Stimulated activated CD4-positive, alpha-beta T cell treated with anti-CD3 and anti-CD28 coated beads, Interleukin-4, amount 100 ng/mL, for 4 hours (primary cell): Measurements from ENCODE around the gene KRTAP12-2.
"Not testable (repeated sequence)": the region's sequence is repeated elsewhere in the genome, so short reads cannot be mapped to it uniquely, and the experiment has no call there.

Source experiments
- DNase-seq, 2 experiments: peaks; one replicate each; pipeline ENCODE4 v3.0.0-alpha.2; 2020

Gene KRTAP12-2

DNA sequence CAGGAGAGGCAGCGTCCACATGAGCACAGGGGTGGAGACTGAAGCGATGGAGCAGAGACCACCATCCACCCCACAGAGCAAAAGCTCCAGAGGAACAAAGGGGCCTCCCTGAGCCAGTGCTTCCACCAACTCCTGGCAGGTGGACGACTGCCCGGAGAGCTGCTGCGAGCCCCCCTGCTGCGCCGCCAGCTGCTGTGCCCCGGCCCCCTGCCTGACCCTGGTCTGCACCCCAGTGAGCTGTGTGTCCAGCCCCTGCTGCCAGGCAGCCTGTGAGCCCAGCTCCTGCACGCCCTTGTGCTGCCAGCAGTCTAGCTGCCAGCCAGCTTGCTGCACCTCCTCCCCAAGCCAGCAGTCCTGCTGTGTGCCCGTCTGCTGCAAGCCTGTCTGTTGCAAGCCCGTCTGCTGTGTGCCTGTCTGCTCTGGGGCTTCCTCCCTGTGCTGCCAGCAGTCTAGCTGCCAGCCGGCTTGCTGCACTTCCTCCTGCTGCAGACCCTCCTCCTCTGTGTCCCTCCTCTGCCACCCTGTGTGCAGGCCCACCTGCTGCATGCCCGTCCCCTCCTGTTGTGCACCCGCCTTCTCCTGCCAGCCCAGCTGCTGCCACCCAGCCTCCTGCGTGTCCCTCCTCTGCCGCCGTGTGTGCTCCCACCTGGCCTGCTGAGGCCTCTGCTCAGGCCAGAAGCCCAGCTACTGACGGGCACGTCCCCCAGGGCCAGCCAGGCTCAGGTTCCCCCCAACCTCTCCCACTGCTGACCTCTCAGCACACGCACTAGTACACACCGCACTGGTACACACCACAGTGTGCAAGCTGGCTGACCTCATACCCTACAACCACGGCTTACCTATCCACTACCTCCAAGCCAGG, 35.6 kb upstream of the KRTAP12-2 start:
- DNase-seq = no peak

DNA sequence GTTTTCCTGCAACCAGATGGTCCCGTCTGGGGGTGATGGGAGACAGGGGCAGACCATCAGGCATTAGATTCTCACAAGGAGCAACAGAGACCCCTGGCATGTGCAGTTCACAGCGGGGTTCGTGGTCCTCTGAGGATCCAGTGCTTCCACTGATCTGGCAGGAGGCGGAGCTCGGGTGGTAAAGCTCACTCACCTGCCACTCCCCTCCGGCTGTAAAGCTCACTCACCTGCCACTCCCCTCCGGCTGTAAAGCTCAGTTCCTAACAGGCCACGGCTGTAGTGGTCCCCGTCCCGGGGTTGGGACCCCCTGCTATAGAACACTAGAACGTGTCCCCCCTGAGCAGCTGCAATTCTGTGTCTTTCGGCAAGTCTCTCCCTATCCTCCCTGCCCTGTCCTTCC, 34.8 kb upstream of the KRTAP12-2 start:
- DNase-seq = no peak

- no peak for DNase-seq
These were observed 34.3 kb upstream of the KRTAP12-2 start for GRCh38 chr21:44701023-44701400.

DNA sequence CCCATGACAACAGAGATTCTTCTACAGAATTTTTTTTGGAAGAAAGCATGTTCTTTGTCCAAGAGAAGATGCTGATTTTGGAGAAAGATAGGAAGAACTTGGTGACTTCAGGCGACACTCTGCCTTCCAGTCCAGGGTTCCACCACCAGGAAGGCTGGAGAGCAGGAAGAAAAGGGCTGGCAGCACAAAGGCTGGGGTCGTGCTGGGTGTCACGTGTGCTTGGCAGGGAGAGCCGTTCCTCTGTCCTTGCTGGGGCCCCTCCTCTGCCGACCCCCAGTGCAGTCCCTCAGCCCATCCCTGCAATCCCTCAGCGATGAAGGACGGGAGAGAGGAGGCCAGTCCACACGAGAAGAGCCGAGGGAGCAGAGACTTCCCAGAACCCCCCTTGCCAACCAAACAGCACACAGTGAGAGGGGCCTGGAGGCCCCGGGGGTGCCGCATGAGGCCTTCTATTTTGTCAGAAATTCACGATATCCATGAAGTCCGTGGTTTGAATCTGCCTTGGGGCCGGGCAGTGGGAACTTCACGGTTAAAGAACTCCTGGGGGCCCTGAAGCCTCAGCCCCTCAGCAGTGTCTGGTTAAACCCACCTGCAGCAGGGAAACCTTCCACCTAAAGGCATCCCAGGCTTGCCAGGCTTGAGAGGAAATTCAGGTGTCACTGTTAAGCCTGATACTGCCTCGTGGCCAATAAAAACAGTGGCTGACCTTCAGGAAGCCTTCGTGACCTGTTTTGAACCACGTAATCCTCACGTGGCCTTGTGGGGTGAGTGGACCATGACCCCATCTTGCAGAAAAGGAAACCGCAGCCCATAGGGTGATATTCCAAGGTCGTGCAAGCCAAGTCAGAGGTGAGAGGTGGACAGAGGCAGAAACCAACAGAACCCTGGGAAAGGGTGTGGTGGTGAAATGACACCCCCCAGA, 33.6 kb upstream of the KRTAP12-2 start:
- no peak for DNase-seq

DNA sequence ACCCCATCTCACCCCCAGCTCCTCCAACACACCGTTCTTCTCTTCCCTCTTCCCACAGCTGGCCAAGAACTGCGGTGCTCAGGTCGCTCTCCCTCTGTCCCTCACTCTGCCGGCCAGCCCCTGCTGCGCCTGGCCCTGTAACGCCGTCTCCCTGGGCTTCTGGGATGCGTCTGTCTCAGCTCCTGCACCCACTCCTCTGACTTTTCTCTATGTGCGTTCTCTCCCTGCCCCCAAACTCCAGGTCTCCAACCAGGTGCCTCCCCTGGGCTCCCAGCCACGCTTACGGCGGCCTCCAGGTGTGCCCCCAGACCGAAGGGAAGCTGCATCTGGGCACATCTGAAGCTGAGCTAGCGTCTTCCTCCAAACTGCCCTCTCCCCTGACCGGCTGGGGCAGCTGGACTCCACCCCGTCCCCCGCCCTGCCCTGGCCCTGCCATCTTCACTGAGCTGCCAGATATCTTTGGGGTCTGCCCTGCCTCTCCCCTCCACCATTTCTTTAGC, 32.8 kb upstream of the KRTAP12-2 start:
- no peak for DNase-seq

GRCh38 chr21:44697811-44698734, 31.3 kb upstream of the KRTAP12-2 start:
- no peak for DNase-seq

DNA sequence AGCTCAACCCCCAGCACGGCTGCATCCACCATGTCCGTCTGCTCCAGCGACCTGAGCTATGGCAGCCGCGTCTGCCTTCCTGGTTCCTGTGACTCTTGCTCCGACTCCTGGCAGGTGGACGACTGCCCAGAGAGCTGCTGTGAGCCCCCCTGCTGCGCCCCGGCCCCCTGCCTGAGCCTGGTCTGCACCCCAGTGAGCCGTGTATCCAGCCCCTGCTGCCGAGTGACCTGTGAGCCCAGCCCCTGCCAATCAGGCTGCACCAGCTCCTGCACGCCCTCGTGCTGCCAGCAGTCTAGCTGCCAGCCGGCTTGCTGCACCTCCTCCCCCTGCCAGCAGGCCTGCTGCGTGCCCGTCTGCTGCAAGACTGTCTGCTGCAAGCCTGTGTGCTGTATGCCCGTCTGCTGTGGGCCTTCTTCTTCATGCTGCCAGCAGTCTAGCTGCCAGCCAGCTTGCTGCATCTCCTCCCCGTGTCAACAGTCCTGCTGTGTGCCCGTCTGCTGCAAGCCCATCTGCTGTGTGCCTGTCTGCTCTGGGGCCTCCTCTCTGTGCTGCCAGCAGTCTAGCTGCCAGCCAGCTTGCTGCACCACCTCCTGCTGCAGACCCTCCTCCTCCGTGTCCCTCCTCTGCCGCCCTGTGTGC, 30.6 kb upstream of the KRTAP12-2 start, which contains the start of gene KRTAP10-12:
Gene KRTAP10-12 (plus strand): TSS at position 1 of the 639 bp plus-strand sequence. CDS start 30 bp downstream, at position 31.
- not testable (repeated sequence) for DNase-seq

GRCh38 chr21:44696572-44696971, 29.8 kb upstream of the KRTAP12-2 start:
- no peak for DNase-seq

GRCh38 chr21:44695641-44696040, 28.9 kb upstream of the KRTAP12-2 start:
- DNase-seq = no peak

DNA sequence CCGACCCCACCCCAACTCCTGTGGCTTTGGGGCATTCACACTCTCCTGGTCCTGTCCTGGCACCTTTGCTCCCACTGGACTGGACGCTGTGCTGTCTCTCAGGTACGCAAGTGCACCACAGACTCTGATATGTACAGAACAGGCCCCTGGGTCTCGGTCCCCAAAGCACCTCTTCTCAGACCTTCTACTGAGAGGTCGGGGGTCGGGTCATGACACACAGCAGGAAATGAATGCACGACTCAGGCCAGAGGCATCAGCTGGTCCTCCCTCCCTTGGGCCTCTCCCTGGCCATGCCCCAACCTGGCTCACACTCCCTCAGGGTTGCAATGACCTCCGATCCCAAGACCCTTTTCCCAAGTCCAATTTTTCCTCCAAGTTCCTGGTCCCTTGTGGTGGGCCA, 28.5 kb upstream of the KRTAP12-2 start:
- DNase-seq = no peak

DNA sequence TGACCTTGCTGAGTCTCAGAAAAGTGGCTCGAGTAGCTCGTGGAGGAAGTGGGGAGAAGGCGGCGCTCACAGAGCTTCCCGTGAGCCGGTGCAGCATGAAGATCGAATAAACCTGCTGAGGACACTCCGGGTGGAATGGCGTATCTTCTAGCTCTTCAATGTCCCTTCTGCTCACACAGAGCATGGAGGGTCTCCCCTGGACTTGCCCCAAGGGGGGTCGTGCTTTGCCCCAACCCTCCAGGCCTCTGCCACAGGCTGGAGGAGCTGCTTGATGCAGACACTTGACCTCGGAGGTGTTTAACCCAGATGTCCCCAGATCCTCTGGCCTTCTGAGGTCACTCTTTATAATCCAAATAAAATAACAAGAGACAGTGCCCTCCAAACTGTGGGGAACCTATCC, 28.0 kb upstream of the KRTAP12-2 start:
- DNase-seq = no peak

DNA sequence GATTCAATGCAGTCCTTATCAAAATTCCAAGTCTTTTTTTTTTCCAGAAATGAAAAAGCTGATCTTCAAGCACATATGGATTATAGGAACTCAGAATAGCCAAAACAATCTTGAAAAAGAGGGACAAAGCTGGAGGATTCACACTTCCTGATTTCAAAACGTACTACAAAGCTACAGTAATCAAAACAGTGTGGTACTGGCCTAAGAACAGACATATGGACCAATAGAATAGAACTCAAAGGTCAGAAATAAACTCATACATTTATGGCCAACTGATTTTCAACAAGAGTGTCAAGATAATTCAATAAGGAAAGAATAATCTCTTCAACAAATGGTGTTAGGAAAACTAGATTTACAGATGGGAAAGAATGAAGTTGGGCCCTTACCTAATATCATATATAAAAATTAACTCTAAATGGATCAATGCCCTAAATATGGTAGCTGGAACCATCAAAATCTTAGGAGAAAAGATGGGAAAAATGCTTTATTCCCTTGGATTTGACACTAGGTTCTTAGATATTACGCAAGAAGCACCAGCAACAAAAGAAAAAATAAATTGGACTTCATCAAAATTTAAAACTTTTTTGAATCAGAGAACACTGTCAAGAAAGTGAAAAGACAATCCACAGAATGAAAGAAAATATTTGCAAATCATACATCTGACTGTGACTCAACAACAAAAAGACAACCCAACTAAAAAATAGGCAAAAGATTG, 26.2 kb upstream of the KRTAP12-2 start:
- no peak for DNase-seq

- no peak for DNase-seq
These were observed 25.0 kb upstream of the KRTAP12-2 start for GRCh38 chr21:44691686-44692085.

GRCh38 chr21:44689740-44690139, 23.0 kb upstream of the KRTAP12-2 start:
- DNase-seq = not testable (repeated sequence)

- no peak for DNase-seq
These were observed 20.9 kb upstream of the KRTAP12-2 start for GRCh38 chr21:44687671-44688070.

GRCh38 chr21:44686843-44687561, 20.3 kb upstream of the KRTAP12-2 start:
- no peak for DNase-seq

DNA sequence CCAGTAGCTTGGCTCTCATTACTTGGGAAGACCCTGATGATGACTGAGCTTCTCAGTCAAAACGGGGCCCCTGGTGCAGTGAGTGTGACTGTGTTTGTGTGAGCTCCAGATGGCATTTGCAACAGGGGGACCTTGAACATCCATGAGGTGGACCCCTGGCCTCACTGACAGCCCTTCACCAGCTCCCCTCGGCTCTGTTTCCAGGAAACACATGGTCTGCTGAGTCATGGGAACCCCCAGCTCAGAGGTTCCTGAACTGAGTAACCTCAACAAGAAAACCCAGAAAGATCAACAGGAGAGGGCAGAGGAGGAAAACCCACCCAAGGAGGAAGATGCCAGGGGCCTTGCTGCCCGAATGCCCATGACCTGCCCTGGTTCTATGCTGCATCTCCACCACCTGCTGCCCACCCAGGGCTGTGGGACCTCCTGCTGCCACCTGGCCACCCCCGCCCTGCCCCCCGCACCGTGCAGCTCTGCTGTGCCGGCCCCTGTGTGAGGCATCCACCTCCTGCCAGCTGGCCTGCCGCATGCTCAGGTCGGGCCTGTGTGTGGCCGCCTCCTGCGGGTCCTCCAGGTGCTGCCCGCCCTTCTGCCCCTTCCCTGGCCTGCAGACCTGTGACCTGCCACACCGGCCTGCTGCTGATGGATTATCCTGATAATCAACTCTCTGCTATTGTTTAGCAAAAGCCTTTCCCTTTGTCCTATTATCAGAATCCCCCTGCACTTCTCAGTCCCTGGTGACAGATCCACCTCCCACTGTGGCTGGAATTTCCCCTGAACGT, 19.5 kb upstream of the KRTAP12-2 start:
- DNase-seq = no peak

- DNase-seq = not testable (repeated sequence)
These were observed 18.3 kb upstream of the KRTAP12-2 start for GRCh38 chr21:44685050-44685449.

DNA sequence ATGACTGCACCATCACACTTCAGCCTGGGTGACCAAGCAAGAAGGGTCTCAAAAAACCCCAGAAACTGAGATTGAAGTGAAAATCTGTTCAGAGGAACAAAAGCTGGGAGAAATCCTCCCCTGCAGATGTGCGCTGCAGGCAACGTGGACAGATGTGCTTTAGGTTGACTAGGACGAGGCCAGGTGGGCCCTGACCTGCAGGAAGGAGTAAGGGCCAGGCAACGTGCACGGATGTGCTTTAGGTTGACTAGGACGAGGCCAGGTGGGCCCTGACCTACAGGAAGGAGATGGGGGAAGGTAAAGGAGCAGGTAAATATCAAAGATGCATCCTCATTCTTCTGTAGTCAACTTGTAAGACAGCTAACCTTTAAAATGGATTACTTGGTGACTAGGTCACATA, 17.8 kb upstream of the KRTAP12-2 start:
- DNase-seq = no peak

- DNase-seq = no peak
These were observed 17.4 kb upstream of the KRTAP12-2 start for GRCh38 chr21:44684077-44684476.
